Measurements from ENCODE around the gene GNB1. TPM values are rescaled to one million over a fixed set of nuclear protein-coding genes. Genes with fewer than 3 reads are reported as not detected.

GNB1 gene
- total and polyA plus RNA-seq, 8 donors: 42.3 to 160 (median 86.8) TPM

DNA sequence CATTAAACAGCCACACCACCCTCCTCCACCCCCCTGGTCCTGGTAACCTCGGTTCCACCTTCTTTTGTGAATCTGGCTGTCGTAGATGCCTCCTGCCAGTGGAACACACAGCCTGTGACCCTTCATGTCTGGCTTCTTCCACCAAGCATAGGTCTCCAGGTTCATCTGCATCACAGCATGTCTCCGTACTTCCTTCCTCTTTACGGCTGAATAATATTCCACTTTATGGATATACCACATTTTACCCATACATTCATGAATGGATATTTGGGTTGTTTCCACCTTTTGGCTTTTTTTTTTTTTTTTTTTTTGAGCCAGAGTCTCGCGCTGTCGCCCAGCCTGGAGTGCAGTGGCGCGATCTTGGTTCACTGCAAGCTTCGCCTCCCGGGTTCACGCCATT is 12.3 kb upstream of the GNB1 start:
- no peaks in the 10 kb centered on the region for H3K9me3 ChIP-seq
- intact Hi-C loops (cut with DNase I): no loop called here
- ATAC-seq (no peak), DNase-seq (peak in 1 of 6 donors; percentile 3), FAIRE-seq (no peak)
- TF ChIP-seq CTCF (IDR thresholded peaks at IDR 0.05): no peak
- no peak overlapping the region for H3K4me3 ChIP-seq
- WGBS, 2 donors: 96 to 100% methylated on average over 12 of the region's 12 CpGs
- H3K4me1 ChIP-seq: peaks cover 0 to 7% (median 0%) of the 10 kb centered on the region in 3 donors
- H3K27ac ChIP-seq: no peak overlapping the region
- no peaks in the 10 kb centered on the region for H3K27me3 ChIP-seq
- H3K36me3 ChIP-seq: no peaks in the 10 kb centered on the region

DNA sequence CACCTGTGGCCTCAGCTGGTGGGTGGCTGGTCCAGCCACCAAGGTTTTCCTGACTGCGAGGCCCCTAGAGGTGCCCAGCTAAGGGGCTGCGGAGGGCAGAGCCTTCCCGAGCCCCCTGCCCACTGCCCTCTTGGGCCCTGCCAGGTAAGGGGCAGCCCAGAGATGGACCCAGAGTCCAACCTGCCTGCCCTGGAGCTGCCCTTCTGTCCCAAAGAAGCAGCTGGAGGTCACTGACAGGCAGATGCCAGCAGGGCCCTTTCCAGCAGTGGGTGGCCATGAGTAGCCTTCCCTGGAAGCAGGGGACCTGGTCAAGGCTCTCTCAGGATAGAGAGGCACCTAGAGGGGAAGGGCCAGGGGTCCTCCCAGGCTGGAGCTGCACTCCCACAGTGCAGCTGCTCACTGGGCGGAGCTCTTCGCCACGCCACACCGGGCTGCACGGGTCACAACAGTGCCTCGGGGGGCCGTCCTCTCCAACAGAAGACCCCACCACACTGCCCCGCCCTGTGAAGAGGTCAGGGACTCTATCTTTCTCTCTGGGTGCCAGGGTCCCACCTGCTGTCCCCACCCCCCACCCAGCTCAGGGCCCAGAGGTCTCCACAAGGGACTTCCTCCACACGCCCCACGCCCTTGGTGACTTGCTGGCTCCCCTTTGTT is 10.9 kb upstream of the GNB1 start:
- FAIRE-seq (no peak), ATAC-seq (no peak)

DNA sequence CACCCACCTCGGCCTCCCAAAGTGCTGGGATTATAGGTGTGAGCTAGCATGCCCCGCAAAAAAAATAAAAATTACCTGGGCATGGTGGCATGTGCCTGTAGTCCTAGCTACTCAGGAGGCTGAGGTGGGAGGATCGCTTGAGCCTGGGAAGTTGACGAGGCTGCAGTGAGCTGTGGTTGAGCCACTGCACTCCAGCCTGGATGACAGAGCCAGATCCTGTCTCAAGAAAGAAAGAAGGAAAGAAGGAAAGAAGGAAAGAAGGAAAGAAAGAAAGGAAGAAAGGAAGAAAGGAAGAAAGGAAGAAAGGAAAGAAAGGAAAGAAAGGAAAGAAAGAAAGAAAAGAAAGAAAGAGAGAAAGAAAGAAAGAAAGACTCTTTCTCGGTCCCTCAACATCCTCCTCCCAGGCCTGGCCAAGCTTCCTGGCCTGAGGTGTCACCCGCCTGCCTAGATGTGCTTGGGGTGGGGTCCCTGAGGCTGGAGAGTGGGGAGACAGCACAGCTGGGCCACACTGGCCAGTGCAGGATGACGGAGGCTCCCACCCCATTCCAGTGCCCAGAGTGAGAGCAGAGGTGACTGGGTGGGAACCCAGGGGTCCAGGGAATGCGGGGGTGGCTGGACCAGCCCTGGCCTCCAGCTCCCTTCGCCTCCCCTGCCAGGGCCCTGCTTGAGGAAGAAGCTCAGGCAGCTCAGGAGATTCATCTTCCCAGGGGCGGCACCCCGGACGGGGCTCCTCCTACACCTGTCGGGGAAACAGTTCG is 10.2 kb upstream of the GNB1 start:
- Histone ChIP-seq H3K27me3 (no peaks in the 10 kb centered on the region), H3K9me3 (no peaks in the 10 kb centered on the region), H3K4me1 (no peaks in the 10 kb centered on the region), H3K36me3 (no peaks in the 10 kb centered on the region), H3K4me3 (no peak overlapping the region), H3K27ac (no peak overlapping the region)
- peak in 2 of 6 donors; percentile 2 to 4 for DNase-seq
- no peak for ATAC-seq
- TF ChIP-seq CTCF (IDR thresholded peaks at IDR 0.05): no peak
- intact Hi-C loops (cut with DNase I): no loop called here
- WGBS, 2 donors: 56 to 57% methylated on average over 11 to 14 of the region's 14 CpGs
- no peak for FAIRE-seq

More for the DNA sequence above, 10.9 kb upstream of the GNB1 start:
- no peak for TF ChIP-seq CTCF (IDR thresholded peaks at IDR 0.05)
- Histone ChIP-seq H3K36me3 (no peaks in the 10 kb centered on the region), H3K4me3 (no peak overlapping the region), H3K9me3 (no peaks in the 10 kb centered on the region), H3K27ac (no peak overlapping the region), H3K27me3 (no peaks in the 10 kb centered on the region), H3K4me1 (no peaks in the 10 kb centered on the region)
- DNase-seq: peak in 3 of 6 donors; percentile 11 to 60 (median 23)
- WGBS, 2 donors: 64 to 83% methylated on average over 13 of the region's 13 CpGs
- intact Hi-C loops (cut with DNase I): no loop called here

DNA sequence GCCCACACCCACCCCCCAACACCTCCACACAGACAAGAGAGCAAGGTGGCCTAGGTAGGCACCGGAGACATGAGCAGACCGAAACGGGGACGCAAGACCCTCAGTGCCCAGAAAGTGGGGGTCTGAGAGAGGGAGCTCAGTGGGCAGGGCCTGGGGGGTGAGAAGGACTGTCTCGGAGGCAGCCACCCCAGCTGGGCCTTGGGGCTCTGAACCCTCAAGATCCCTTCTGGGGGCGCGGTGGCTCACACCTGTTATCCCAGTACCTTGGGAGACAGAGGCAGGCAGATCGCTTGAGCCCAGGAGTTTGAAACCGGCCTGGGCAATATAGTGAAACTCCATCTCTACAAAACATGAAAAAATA is 9.1 kb upstream of the GNB1 start:
- Histone ChIP-seq H3K9me3 (no peaks in the 10 kb centered on the region), H3K36me3 (no peaks in the 10 kb centered on the region), H3K27ac (no peak overlapping the region), H3K27me3 (no peaks in the 10 kb centered on the region), H3K4me3 (no peak overlapping the region), H3K4me1 (peaks cover under 1 to 2% (median under 1%) of the 10 kb centered on the region in 3 donors)
- FAIRE-seq: no peak
- WGBS, 2 donors: 85 to 90% methylated on average over 9 of the region's 9 CpGs
- ATAC-seq: no peak
- intact Hi-C loops (cut with DNase I): loop anchor here in 1 of 3 donors (10.0 kb wide), 1 partner anchor 115 kb away; no protein-coding TSS in a partner anchor
- TF ChIP-seq CTCF (IDR thresholded peaks at IDR 0.05): no peak
- DNase-seq: peak in 1 of 6 donors; percentile 44

Data from pancreas (tissue), 10 donors.